ENCODE measurements around the gene PSMA5. TPM values are rescaled to one million over a fixed set of nuclear protein-coding genes. Genes with fewer than 3 reads are reported as not detected.

PSMA5 gene
- total and polyA plus RNA-seq, 2 of the 4 experiments (the other 2 are of a cell fraction), result 75.5 to 107 TPM

- ChIA-PET CTCF (interaction anchor here (1.0 to 1.3 kb wide), 3 partner anchors 10 to 85 kb away, joined by 3 read pairs; no protein-coding TSS in a partner anchor), POLR2A (ENCODE audit: unreplicated experiment) (interaction anchor here (0.6 to 1.0 kb wide), 5 partner anchors 9 to 624 kb away, joined by 3 to 4 read pairs (median 3); partner anchors contain the start of gene PSRC1)
- Histone ChIP-seq H3K4me2 (ENCODE audit: low read depth, low read length) (peak overlapping the region; percentile 81), H2BK120ac (ENCODE audit: low read depth, low read length) (peak overlapping the region; percentile 97), H2AK9ac (replicated peaks; ENCODE audit: low read depth, low read length, poor library complexity) (peak overlapping the region; percentile 2), H3K14ac (replicated peaks; ENCODE audit: low read depth, low read length) (peak overlapping the region; percentile 99), H2BK20ac (ENCODE audit: low read depth, low read length) (peak overlapping the region; percentile 96), H3K4ac (ENCODE audit: low read depth, low read length) (peak overlapping the region; percentile 94), H4K5ac (ENCODE audit: low read depth, low read length) (peak overlapping the region; percentile 89), H3K4me3 (ENCODE audit: insufficient read depth, low read depth, low read length) (peak overlapping the region; percentile 18; the same call in 1 of the 2 replicates), H3K9me3 (ENCODE audit: control insufficient read depth, insufficient read depth, low read length) (no peaks in the 10 kb centered on the region), H3K23ac (ENCODE audit: low read depth, low read length) (peak overlapping the region; percentile 87), H3K79me1 (ENCODE audit: low read depth in 1 of 2, low read length in 2 of 2) (peaks cover 13 to 65% of the 10 kb centered on the region in 2 experiments), H3K18ac (ENCODE audit: low read depth, low read length) (peak overlapping the region; percentile 97), H4K8ac (ENCODE audit: low read depth in 2 of 2, low read length in 2 of 2) (peak overlapping the region; percentile 77 to 98), H2BK15ac (ENCODE audit: low read depth, low read length) (peak overlapping the region; percentile 95), H3K9ac (ENCODE audit: low read depth, low read length) (peak overlapping the region; percentile 83), H4K91ac (ENCODE audit: insufficient read depth, low read depth, low read length) (peak overlapping the region; percentile 94), H3K9me1 (ENCODE audit: insufficient read depth, low read length) (peaks cover 16% of the 10 kb centered on the region), H3K4me1 (ENCODE audit: control insufficient read depth, insufficient read depth, low read length) (peaks cover 27% of the 10 kb centered on the region), H2AK5ac (ENCODE audit: low read depth, low read length) (peak overlapping the region; percentile 96), H3K36me3 (ENCODE audit: control insufficient read depth, insufficient read depth, low read length) (peaks cover 6% of the 10 kb centered on the region), H2AFZ (replicated peaks; ENCODE audit: low read length, poor library complexity) (no peak overlapping the region), H3K27ac (ENCODE audit: insufficient read depth, low read length) (peak overlapping the region; percentile 96), H3K56ac (ENCODE audit: extremely low read depth, insufficient read depth, low read length) (peak overlapping the region; percentile 98), H3K27me3 (ENCODE audit: control insufficient read depth, insufficient read depth, low read length) (no peaks in the 10 kb centered on the region), H4K20me1 (ENCODE audit: insufficient read depth, low read length) (no peaks in the 10 kb centered on the region), H2BK5ac (ENCODE audit: low read depth, low read length, poor library complexity, severe bottlenecking) (peak overlapping the region; percentile 98)
- no TSS peak for BruUV-seq (replicated peaks)
- dilution Hi-C loops (cut with HindIII; ENCODE audit: low sequenced_read_pairs, unreplicated experiment) (no loop called here), in situ Hi-C loops (cut with MboI; ENCODE audit: low sequenced_read_pairs) (no loop called here), intact Hi-C loops (cut with micrococcal nuclease) (loop anchor here (1.0 kb wide), 2 partner anchors 22 to 88 kb away; partner anchors contain the start of gene PSRC1)
- TF ChIP-seq CEBPB (IDR thresholded peaks at IDR 0.05; ENCODE audit: low read depth, low read length) (peak; percentile 58), RAD21 (IDR thresholded peaks at IDR 0.05; ENCODE audit: low read length) (peak; percentile 7), MAFK (IDR thresholded peaks at IDR 0.05; ENCODE audit: low read depth, low read length) (peak; percentile 56), CHD1 (IDR thresholded peaks at IDR 0.05; ENCODE audit: low read depth, low read length) (0 out of 2 replicates have a peak, but pooled peaks have one; percentile 23), CTCF (conservative IDR thresholded peaks at IDR 0.05; ENCODE audit: low read depth, low read length) (no peak), POLR2A (IDR thresholded peaks at IDR 0.05; ENCODE audit: low read depth, low read length) (peak; percentile 53), SMC3 (IDR thresholded peaks at IDR 0.05; ENCODE audit: low read depth, low read length) (no peak), NFE2L2 (IDR thresholded peaks at IDR 0.05; ENCODE audit: low read depth, low read length) (no peak), FOS (IDR thresholded peaks at IDR 0.05; ENCODE audit: low read depth, low read length) (0 out of 2 replicates have a peak, but pooled peaks have one; percentile 18), RFX5 (IDR thresholded peaks at IDR 0.05; ENCODE audit: low read depth, low read length) (no peak)
- WGBS, 2 experiments (ENCODE audit: extremely low coverage in 2 of 2, insufficient read length in 1 of 2), result 0% methylated on average over 1 of the region's 7 CpGs; no CpG with 5 or more reads in 1 of the 2 experiments
- ATAC-seq (ENCODE audit: low read depth) (peak; percentile 86), DNase-seq (peak; percentile 97)
These were observed 55.4 kb downstream of the PSMA5 start for GRCh38 chr1:109370712-109371340.
